Parathyroid adenoma (tissue), 2 donors: ENCODE results near the gene CACNA1B.

ENCODE experiments used
- H2AFZ ChIP-seq: fragments of 300-600 bp; sonication (generic); one replicate; pipeline ENCODE4 v1.7.0; 2017; ENCODE audit warnings: antibody characterized with exemption, mild to moderate bottlenecking
- H3K27ac ChIP-seq: fragments of 300-600 bp; sonication (generic); one replicate; pipeline ENCODE4 v1.7.0; 2017
- H3K27me3 ChIP-seq: fragments of 300-600 bp; sonication (generic); one replicate; pipeline ENCODE4 v1.7.0; 2017; ENCODE audit warnings: low read length; ENCODE audit not compliant: control insufficient read depth, insufficient read depth
- H3K36me3 ChIP-seq: fragments of 300-600 bp; sonication (generic); one replicate; pipeline ENCODE4 v1.7.0; 2017; ENCODE audit warnings: low read length; ENCODE audit not compliant: control insufficient read depth, insufficient read depth
- H3K4me1 ChIP-seq: fragments of 300-600 bp; sonication (generic); one replicate; pipeline ENCODE4 v1.7.0; 2017; ENCODE audit warnings: control low read depth
- H3K4me2 ChIP-seq: fragments of 300-600 bp; sonication (generic); one replicate; pipeline ENCODE4 v1.7.0; 2017; ENCODE audit warnings: low read length
- H3K4me3 ChIP-seq: fragments of 300-600 bp; sonication (generic); one replicate; pipeline ENCODE4 v1.7.0; 2017; ENCODE audit warnings: low read depth, low read length
- H3K79me2 ChIP-seq: fragments of 300-600 bp; sonication (generic); one replicate; pipeline ENCODE4 v1.7.0; 2017; ENCODE audit warnings: control low read depth
- H3K9ac ChIP-seq: fragments of 300-600 bp; sonication (generic); one replicate; pipeline ENCODE4 v1.7.0; 2017; ENCODE audit warnings: mild to moderate bottlenecking
- H3K9me3 ChIP-seq: fragments of 300-600 bp; sonication (generic); one replicate; pipeline ENCODE4 v1.7.0; 2017; ENCODE audit warnings: low read length; ENCODE audit not compliant: control insufficient read depth
- CTCF ChIP-seq: fragments of 300-600 bp; sonication (generic); IDR thresholded peaks from one replicate; pipeline ENCODE4 v1.7.0; 2017; ENCODE audit warnings: antibody characterized with exemption, mild to moderate bottlenecking
- donor health status: primary hyperparathyroidism.

Gene CACNA1B

GRCh38 chr9:138040446-138041430, 163.2 kb downstream of the CACNA1B start:
- Histone ChIP-seq H3K4me2 (no peak overlapping the region), H3K4me3 (no peak overlapping the region), H3K36me3 (no peaks in the 10 kb centered on the region), H3K9me3 (no peaks in the 10 kb centered on the region), H3K27me3 (no peaks in the 10 kb centered on the region), H3K27ac (no peak overlapping the region), H3K79me2 (no peaks in the 10 kb centered on the region), H3K9ac (no peak overlapping the region), H3K4me1 (no peaks in the 10 kb centered on the region), H2AFZ (no peak overlapping the region)
- no peak for TF ChIP-seq CTCF

- no peaks in the 10 kb centered on the region for H3K79me2 ChIP-seq
These were observed 164.6 kb downstream of the CACNA1B start for GRCh38 chr9:138042146-138042545.

GRCh38 chr9:138042640-138043039, 165.1 kb downstream of the CACNA1B start:
- TF ChIP-seq CTCF = no peak

More at GRCh38 chr9:138042146-138042545, 164.6 kb downstream of the CACNA1B start:
- Histone ChIP-seq H3K4me3 (no peak overlapping the region), H3K4me2 (no peak overlapping the region), H3K9ac (no peak overlapping the region), H3K27ac (no peak overlapping the region), H3K36me3 (no peaks in the 10 kb centered on the region), H3K27me3 (no peaks in the 10 kb centered on the region), H2AFZ (no peak overlapping the region), H3K4me1 (no peaks in the 10 kb centered on the region), H3K9me3 (no peaks in the 10 kb centered on the region)
- no peak for TF ChIP-seq CTCF

GRCh38 chr9:138043061-138043410, 165.5 kb downstream of the CACNA1B start:
- no peak overlapping the region for H2AFZ ChIP-seq
- H3K9ac ChIP-seq = no peak overlapping the region
- H3K4me3 ChIP-seq = no peak overlapping the region
- no peaks in the 10 kb centered on the region for H3K4me1 ChIP-seq
- no peaks in the 10 kb centered on the region for H3K27me3 ChIP-seq
- no peaks in the 10 kb centered on the region for H3K9me3 ChIP-seq
- TF ChIP-seq CTCF = no peak
- H3K4me2 ChIP-seq = no peak overlapping the region
- no peaks in the 10 kb centered on the region for H3K79me2 ChIP-seq
- H3K27ac ChIP-seq = no peak overlapping the region
- no peaks in the 10 kb centered on the region for H3K36me3 ChIP-seq

More at GRCh38 chr9:138042640-138043039, 165.1 kb downstream of the CACNA1B start:
- Histone ChIP-seq H3K27me3 (no peaks in the 10 kb centered on the region), H3K9me3 (no peaks in the 10 kb centered on the region), H3K27ac (no peak overlapping the region), H3K4me2 (no peak overlapping the region), H3K4me3 (no peak overlapping the region), H3K4me1 (no peaks in the 10 kb centered on the region), H3K36me3 (no peaks in the 10 kb centered on the region), H3K9ac (no peak overlapping the region), H3K79me2 (no peaks in the 10 kb centered on the region), H2AFZ (no peak overlapping the region)
